ENCODE measurements around the gene C1orf167.

C1orf167 gene, protein sequence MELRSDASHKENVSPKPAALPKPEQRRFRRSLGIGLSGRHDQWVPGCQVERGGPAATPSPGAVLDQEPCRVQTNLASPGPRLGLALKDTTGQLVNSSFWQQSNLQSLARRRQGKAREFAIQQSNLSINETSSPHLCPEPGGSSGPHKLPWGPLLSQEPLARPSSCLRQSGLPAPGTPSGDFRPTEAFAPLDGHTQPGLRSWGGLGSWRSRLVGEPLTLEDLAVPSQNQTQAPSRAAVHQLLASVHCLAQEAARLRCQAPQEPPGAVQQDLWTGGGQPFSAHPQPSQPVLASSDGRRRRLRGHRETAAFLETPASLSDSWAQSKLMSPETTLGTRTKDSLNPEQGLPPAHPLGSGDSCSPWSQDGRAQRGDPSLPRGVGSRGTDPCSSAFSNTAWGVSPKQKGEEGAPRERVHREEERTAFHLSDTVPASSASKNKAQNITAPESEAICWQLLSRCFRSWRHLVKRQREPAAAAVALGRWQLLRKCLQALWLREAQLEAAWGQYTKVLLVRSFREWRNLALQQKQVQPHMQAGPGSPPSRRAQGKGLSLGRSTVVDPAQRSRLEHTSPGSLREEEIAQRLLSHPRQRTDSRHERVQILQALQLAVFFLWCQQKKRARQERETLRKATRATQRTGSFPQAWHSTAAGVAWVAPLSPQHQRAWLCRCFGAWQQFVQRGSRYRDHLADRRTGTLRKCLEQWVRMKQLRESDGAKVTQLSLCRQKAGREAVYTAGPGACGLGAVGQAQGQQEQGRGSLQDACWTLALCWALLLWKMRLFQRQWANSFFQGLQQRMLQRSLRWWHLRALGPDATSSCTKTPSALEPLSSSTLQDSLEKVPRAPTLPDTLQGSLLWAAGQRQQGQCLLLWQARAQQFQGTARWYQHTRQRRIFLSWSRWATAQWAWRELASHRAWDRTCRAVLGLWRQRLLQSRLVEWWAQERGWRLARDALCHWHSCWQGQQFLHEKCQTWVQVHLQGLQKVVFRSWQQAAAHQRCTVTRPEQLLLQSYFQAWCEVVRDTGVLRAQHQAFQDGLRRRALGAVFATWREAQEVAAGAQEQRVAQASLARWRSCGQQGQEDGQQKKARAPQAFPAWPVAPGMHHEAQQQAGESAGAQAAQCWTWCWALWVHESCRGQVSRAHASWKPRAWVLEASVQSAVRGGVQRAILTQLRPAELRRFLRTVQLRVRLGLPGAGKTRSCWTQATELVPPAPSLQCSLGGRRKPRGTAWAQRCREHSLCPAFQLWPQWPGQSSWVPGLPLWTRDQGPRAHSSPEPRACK (N-terminal part only)

DNA sequence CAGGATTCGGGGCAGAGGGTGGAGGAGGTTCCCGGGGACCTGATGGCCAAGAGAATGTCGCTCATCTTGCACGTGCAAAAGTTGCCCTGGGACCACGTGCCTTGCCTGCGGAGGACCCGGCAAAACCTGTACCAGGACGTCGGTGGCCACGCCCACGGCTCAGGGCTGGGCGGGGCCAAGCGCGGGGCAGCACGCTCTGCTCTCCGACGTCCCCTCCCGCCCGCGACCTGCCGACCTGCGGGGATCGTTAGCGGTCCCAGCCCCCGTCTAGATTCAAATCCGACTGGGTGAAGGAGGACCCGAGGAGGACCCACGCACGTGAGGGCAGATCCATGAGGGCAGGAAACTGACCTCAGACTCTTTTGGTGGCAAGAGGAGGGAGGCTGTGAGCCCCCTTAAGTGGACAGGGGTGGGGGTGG is at the start of gene C1orf167:
Gene C1orf167 (plus strand): TSS at position 206 of the 419 bp plus-strand sequence. CDS start 2,208 bp downstream, outside the sequence.
- peak; percentile 70 for DNase-seq

DNA sequence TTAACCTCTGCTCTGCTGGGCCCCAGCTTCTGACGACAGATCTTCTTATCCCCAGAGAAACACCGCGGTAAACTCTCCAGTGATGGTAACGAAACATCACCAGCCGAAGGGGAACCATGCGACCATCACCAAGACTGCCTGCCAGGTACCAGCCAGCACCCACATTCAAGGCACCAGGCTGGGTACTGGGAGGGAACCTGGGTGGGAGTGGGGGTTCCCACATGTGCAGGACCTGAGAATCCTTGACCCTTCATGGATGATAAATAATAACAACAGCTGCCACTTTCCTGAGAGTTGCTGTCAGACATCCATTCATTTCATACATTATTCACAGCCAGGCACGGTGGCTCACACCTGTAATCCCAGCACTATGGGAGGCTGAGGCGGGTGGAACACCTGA is 49.7 kb upstream of the C1orf167 start:
- DNase-seq, result no peak

DNA sequence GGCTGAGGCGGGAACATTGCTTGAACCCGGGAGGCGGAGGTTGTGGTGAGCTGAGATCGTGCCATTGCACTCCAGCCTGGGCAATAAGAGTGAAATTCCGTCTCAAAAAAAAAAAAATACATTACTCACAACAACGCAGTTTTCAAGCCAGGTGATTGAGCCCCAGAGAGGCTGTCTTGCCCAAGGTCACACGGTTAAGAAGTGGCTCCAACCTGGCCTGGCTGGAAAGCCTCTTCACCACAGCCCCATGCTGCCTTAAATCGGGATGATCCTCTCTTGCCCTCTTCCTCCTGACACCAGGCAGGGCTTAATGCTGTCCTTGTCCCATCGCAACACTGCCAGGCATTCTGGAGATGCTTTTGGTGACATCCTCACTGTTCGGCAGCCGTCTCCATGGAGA is 48.9 kb upstream of the C1orf167 start:
- DNase-seq, result no peak

DNA sequence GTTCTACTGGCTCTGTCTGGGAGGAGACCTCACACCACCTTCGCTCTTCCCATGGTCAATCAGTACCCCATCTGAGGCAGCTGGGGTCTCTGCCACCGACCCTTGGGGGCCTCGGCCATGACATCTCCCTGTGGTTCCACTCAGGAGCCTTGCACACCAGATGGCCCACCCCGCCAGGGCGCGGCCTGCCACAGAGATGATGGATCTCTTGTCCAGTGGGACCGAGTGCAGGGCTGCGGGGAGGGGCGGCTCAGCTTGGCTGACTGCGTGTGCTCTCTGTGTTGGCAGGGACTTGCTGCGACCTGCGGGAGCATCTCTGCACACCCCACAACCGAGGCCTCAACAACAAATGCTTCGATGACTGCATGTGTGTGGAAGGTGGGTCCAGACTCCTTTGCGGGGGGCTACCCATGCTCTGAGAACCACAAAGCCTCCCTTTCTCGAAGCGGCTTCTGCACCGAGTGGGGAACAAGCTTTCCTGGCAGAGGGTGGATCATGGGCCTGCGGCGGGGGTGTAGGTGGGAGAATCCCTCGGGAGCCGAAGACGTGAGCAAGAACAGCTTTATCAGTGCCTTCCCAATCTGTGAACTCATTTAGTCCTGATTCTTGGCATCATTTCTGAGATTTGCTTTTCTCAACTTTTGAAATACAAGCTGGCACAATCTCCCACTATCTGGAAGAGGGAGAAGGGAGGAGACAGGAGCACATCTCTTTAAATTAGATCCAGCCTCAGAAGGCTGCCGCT is 47.0 kb upstream of the C1orf167 start:
- DNase-seq, result no peak

DNA sequence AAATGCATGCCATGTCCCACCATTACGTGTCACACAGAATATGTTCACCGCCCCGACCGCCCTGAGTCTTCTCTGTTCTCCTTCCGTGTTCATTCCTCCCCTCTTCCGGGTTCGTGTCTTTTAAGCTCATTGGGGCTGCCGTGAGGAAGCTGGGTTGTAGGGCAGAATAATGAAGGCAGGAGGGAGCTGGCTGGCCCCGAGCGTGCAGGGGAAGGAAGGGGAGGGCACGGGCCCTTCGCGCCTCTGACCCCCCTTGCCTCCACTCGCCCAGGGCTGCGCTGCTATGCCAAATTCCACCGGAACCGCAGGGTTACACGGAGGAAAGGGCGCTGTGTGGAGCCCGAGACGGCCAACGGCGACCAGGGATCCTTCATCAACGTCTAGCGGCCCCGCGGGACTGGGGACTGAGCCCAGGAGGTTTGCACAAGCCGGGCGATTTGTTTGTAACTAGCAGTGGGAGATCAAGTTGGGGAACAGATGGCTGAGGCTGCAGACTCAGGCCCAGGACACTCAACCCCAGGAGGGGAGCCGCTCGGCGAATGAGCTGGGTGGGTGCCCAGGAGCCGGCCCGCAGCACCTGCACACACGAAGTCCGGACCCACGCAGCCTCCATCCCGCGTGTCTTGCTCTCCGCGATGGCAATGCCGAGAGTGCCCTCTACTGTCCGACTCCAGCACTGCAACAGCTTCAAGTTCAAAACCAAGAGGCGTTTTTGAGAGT is 42.5 kb upstream of the C1orf167 start:
- DNase-seq, result peak; percentile 95

DNA sequence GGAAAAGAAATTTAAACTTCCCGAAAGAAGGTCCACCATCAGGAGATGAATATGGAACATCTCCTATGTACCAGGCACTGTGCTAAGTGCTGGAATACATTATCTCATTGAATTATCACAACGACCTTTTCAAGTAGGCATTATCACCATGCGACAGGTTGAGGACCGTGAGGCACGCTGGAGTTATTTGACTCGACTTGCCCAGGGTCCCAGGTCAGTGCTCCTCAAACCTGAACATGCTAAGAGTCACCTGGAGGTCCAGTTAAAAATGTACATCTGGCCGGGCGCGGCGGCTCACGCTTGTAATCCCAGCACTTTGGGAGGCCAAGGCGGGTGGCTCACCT is 42.0 kb upstream of the C1orf167 start:
- DNase-seq, result no peak

DNA sequence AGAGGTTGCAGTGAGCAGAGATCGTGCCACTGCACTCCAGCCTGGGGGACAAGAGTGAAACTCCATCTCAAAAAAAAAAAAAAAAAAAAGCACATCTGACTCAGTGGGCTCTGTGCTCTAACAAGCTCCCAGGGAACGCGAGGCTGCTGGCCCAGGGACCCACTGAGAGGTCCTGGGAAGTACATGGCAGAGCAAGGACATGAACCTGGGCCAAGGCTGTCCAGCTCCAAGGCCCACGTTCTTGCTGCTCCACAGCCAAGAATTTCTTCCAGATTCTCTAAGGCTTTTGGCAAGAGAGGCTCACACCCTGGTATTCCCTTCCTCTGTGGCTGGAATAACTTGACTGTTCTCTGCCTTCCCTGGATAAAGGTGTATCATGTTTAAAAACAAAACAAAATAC is 41.5 kb upstream of the C1orf167 start:
- DNase-seq, result no peak

DNA sequence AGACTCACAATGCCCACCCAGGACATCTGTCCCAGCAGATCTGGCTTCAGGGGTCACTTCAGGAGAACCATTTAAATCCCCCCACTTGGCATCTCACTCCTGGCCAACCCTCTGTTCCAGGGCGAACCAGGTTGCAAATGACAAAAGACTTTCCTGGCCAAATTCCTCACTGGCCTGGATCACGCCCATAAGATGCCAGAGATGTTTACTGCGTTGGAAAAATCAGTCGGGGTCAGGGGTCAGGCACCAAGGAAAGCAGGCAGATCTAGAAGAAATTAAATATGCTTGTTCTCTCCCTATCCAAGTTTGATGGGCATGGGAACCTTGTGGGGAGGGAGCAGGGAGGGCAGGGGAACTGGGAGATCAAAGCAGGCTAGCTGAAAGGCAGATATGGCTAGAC is 40.7 kb upstream of the C1orf167 start:
- DNase-seq, result no peak

DNA sequence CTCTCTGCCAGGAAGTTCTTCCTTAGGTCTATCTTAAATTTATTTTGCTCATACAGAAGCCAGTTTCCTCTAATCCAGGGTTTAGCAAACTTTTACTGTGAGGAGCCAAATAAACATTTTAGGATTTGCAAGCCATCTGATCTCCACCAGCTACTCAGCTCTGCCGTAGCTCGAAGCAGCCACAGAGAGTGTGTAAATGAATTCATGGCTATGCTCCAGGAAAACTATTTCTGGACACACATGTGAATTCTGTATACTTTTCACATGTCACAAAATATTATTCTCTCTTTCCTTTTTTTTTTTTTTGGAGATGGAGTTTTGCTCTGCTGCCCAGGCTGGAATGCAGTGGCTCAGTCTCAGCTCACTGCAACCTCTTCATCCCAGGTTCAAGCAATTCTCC is 39.5 kb upstream of the C1orf167 start:
- DNase-seq, result no peak

DNA sequence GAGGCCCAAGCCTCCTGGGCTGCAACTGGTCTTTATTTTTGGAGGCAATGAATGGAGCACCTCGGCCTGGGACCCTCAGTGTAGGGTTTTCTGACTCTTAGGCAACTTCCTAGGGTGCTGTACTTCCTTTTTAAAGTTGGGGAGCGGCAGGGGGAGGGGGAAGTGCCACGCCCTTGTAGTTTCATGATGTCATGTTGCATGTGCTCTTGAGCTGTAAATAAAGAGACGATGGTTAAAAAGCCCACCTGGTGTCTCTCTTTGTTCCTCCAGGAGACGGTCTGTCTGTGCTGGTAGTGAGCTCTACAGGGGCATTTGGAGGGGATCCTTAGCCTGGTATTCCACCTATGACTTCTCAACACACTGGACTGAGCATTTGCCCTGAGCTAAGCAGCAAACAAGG is 36.4 kb upstream of the C1orf167 start:
- no peak for DNase-seq

DNA sequence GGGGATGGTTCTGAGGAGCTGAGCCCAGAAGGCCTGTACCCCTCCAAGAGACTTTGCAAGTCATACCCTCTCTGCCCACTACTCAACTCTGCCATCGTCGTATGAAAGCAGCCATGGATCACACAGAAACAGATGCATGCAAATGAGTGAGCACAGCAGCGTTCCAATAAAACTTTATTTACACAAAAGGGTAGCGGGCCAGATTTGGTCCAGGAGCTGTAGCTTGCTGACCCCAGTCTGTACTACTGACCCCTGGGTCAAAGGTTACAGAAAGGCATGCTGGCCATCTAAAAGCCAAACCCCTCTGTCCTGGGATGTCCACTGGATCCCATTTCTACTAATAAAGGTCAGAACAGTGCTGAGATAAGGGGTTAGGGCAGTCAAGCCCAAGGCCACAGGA is 34.9 kb upstream of the C1orf167 start:
- no peak for DNase-seq

DNA sequence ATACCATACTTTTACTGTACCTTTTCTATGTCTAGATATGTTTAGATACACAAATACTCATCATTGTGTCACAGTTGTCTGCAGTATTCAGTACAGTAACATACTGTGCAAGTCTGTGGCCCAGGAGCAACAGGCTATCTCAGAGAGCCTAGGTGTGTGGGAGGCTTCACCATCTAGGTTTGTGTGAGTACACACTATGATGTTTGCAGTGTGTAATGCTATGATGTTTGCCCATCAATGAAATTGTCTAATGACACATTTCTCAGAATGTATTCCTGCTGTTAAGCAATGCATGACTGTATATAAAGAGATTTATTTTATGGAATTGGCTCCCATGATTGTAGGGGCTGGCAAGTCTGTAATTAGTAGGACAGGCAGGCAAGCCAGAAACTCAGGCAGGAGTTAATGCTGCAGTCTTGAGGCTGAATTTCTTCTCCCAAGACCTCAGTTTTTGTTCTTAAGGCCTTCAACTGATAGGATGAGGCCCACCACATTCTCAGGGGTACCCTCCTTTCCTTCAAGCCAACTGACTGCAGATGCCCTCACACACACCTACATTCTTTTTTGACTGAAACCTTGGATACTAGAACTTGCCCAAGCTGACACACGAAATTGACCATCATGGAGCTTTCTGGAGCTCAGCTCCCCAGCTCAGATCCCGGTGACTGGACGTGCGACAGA is 33.7 kb upstream of the C1orf167 start:
- DNase-seq, result no peak

DNA sequence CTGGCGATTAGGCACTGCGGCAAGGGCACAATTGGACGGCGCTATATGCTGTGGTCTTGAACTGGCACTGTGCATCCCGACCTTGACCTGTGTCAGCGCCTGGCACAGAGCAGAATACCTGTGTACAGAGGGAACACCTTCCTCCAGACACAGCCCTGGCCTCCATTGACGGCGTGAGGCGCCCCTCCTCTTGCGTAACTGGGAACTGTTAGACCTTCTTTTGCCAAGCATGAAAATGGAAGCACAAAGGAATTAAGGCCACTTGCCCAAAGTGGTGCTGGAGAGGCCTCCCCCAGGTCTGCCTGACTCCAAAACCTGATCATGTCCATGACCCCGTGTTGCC is 32.9 kb upstream of the C1orf167 start:
- DNase-seq, result no peak

DNA sequence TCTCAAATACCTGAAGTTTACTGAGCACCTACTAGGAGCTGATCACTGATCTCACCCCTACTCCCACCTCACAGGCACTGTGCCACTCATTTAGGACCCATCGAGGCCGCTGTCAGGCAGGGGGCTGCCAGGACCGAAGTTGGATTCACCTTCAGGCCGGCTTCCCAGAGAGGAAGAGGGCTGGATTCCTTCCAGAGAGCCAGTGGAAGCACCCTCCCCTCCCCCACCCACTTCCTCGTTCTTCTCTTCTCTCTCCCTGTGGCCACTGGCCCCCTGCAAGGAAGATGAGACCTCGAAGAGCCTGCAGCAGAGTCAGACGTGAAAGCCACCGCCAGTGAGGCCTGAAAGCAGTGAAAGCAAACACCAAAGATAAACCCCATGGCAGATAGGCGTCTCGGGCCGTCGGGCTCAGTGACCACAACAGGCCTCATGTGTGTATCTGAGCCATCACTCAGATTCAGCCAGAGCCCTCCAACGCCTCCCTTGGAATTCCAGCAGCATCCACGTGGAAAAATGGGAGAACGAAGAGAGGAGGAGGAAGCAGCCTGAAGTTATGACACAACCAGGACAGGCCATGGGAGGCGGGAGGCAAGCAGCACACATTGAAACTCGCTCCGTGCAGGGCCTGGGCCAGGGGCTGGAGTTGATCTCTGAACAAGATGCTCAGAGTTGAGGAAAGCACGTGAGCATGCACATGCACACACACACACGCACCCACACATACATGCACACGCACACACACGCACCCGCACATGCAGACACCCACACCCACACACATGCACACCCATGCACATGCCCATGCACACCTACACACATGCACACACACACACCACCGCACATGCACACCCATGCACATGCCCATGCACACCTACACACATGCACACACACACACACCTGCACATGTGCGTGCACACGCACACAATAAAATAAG is 32.2 kb upstream of the C1orf167 start:
- DNase-seq, result no peak

DNA sequence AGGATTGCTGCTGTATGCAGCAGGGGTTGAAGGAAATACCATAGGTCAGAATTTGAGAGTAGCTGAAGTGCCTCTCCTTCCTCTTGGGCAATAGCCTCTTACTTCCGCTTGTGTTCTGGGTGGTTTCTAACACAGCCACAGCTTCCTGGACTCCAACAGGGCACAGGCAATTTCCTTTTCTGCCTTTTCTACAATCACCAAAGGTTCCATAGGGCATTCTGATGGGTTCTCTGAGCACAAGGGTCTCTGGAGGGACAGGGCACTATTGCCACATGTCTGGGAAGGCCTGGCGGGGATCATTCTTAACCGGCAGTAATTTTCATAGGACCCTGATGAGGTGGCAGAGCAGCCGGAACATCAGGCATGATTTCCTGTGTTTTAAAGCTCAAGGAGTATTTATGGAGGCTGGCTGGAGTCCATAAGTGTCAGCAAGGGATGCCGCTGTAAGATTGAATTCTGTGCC is 31.5 kb upstream of the C1orf167 start:
- peak; percentile 64 for DNase-seq

DNA sequence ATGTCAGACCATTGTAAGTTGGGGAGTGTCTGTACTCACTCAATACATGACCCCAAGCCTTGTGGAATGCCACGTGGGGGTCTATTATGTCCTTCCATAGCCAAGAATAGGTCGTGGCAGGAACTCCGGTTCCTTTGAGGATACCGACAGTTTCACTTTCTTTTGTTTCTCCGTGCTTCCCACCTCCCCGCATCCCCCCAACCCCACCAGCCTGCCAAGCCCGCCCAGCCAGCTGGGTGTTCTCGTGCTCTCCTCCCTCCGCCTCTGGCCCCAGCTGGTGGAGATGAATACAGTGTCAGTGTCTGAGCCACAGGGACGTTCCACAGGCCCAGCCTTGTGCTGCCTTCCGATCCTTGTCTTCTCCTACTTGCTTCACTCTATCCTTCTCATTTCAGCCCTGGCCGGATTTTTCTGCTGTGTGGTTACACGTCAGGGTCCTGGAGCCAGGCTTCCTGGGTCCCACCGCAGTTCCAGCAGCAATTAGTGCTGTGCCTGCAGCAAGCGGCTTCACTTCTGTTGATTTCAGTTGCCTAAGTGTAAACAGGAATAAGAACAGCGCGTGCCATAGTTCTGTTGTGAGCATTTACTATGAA is 30.2 kb upstream of the C1orf167 start:
- DNase-seq, result no peak

DNA sequence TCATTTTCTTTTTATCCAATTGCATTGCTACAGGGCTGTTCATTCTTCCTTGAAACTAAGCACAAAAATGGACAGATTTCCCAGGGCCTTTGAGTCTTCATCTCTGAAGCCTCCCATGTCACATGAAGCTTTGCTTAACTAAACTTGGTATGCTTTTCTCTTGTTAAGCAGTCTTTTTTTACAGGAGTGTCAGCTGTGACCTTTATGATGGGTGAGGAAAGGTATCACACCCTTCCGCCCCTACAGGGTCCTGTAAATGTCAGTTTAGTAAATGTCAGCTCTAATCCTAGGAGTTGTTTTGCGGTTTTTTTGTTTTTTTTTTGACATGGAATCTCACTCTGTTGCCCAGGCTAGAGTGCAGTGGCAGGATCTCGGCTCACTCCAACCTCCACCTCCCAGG is 28.7 kb upstream of the C1orf167 start:
- DNase-seq, result no peak

DNA sequence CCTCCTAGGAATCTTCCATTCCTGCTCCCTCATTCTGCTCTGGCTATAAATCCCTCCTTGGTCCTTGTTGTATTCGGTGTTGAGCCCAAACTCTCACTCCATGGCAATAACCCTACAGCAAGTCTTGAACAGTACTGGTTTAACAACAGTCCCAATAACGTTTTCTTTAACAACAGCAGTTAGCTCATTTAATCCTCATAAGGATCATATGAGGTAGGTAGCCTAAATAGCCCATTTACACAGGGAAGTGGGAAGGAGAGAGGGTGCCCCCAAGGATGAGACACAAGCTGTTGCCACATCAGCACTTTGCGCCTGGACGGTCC is 26.5 kb upstream of the C1orf167 start:
- no peak for DNase-seq

DNA sequence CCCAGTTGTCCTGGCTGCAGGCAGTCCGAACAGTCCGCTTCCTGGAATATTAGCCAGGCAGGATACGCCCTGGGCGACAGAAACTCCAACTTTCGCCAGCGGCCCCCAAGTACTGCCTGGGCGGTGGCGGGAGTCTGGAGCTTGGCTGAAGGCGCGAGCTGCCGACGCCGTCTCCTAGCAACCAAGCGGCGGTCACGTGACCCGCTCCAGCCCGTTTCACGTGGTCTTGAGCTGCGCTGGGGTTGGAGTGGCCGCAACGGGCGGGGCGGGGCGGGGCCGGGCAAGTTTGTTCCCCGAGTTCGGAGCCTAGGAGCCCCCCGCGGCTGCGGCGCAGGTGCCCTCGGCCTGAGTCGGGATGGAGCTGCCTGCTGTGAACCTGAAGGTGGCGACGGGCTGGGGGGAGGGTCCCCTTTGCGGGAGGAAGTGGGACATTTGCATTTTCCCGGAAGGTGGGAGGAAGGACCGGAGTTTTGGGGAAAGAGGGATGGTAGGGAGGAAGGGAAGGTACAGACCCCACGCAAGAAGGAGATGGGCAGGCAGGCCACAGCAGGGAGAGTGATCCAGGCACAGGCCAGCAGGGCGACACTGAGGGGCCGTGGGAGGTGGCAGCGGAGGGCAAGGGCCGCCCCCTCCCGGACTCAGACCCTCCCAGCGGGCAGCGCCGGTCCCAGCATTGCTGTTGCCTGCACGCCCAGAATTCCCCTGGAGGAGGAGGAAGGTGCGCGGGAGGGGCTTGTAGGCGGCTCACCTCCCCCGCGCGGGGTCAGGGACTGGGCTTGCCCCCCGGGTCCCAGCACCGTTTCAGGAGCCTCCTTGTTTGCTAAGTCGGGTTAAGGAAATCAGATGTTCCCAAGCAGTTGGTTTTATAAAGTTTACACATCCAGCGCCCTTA is 25.9 kb upstream of the C1orf167 start, which contains the start of gene AGTRAP:
Gene AGTRAP (plus strand): TSS at position 283 of the 892 bp plus-strand sequence. CDS start 73 bp downstream, at position 356.
- DNase-seq, result peak; percentile 91
